GM23338 (cell line): ENCODE results near the gene HS1BP3. TPM values are rescaled to one million over a fixed set of nuclear protein-coding genes. Genes with fewer than 3 reads are reported as not detected.
A peak's percentile ranks its signal among the peaks of the same experiment; 100 is the strongest.

Experiments used
- ATAC-seq: fragments of 200-7000 bp; cut with Tn5 transposase; 3 replicates; pipeline ENCODE4 v1.9.1; 2020
- DNase-seq: peaks from one replicate; pipeline ENCODE4 v3.0.0-alpha.2; 2015; ENCODE audit warnings: low spot score
- H2AFZ ChIP-seq: fragments of 200-600 bp; sonication (generic); 2 replicates; pipeline ENCODE4 v1.8.0; 2016; ENCODE audit warnings: antibody characterized with exemption, mild to moderate bottlenecking, moderate library complexity
- H3F3A ChIP-seq: fragments of 200-600 bp; sonication (generic); replicated peaks from 2 replicates; pipeline ENCODE4 v1.8.0; 2017; ENCODE audit warnings: antibody characterized with exemption, mixed run types, low read depth
- H3K27ac ChIP-seq: fragments of 200-600 bp; sonication (generic); 2 replicates; pipeline ENCODE4 v1.6.1; 2016; ENCODE audit warnings: low read depth
- H3K27me3 ChIP-seq: fragments of 200-600 bp; sonication (generic); 2 replicates; pipeline ENCODE4 v1.8.0; 2016; ENCODE audit warnings: mild to moderate bottlenecking, mixed run types, moderate library complexity; ENCODE audit not compliant: insufficient read depth
- H3K36me3 ChIP-seq: fragments of 200-600 bp; sonication (generic); 2 replicates; pipeline ENCODE4 v1.8.0; 2016; ENCODE audit warnings: mild to moderate bottlenecking; ENCODE audit not compliant: insufficient read depth
- H3K4me1 ChIP-seq: fragments of 200-600 bp; sonication (generic); 2 replicates; pipeline ENCODE4 v1.8.0; 2016; ENCODE audit warnings: mild to moderate bottlenecking, moderate library complexity; ENCODE audit not compliant: insufficient read depth
- H3K4me2 ChIP-seq: fragments of 200-600 bp; sonication (generic); 2 replicates; pipeline ENCODE4 v1.7.1; 2017; ENCODE audit warnings: mixed run types
- H3K4me3 ChIP-seq: fragments of 200-600 bp; sonication (generic); 2 replicates; pipeline ENCODE4 v1.6.1; 2016; ENCODE audit warnings: mixed run types
- H3K79me2 ChIP-seq: fragments of 200-600 bp; sonication (generic); replicated peaks from 2 replicates; pipeline ENCODE4 v1.8.0; 2017; ENCODE audit warnings: mild to moderate bottlenecking; ENCODE audit not compliant: insufficient read depth
- H3K9me2 ChIP-seq: fragments of 200-600 bp; sonication (generic); 2 replicates; pipeline ENCODE4 v1.8.0; 2017; ENCODE audit not compliant: insufficient read depth
- H4K20me1 ChIP-seq: fragments of 200-600 bp; sonication (generic); replicated peaks from 2 replicates; pipeline ENCODE4 v1.8.0; 2017; ENCODE audit warnings: mild to moderate bottlenecking; ENCODE audit not compliant: insufficient read depth
- H3K27ac Mint-ChIP-seq: 2 replicates; pipeline ENCODE4 v1.8.0; 2020; ENCODE audit warnings: inconsistent platforms, mild to moderate bottlenecking, moderate library complexity, mixed read lengths
- H3K27me3 Mint-ChIP-seq: 3 replicates; pipeline ENCODE4 v1.8.0; 2022; ENCODE audit warnings: low read depth, mild to moderate bottlenecking, moderate library complexity, mixed read lengths, inconsistent platforms; ENCODE audit not compliant: insufficient read depth, poor library complexity
- H3K36me3 Mint-ChIP-seq: 3 replicates; pipeline ENCODE4 v1.8.0; 2021; ENCODE audit warnings: low read depth, mild to moderate bottlenecking, inconsistent platforms, moderate library complexity, mixed read lengths
- H3K4me1 Mint-ChIP-seq: 3 replicates; pipeline ENCODE4 v1.8.0; 2020; ENCODE audit warnings: mild to moderate bottlenecking, inconsistent platforms, mixed read lengths
- H3K4me3 Mint-ChIP-seq: 3 replicates; pipeline ENCODE4 v1.8.0; 2021; ENCODE audit warnings: moderate library complexity, mild to moderate bottlenecking, inconsistent platforms, mixed read lengths
- H3K9me3 Mint-ChIP-seq: 3 replicates; pipeline ENCODE4 v1.8.0; 2020; ENCODE audit warnings: moderate library complexity, mild to moderate bottlenecking, inconsistent platforms, mixed read lengths
- CREB1 ChIP-seq: fragments of 250-450 bp; sonication (Bioruptor Pico); IDR thresholded peaks from 2 replicates; pipeline ENCODE4 v1.5.0; 2020; ENCODE audit warnings: low read depth, mild to moderate bottlenecking, moderate library complexity
- CTCF ChIP-seq, 2 experiments: fragments of 200-600 bp in 1 of 2; sonication (generic) in 1 of 2; conservative IDR thresholded peaks; 2 replicates each; pipeline versions ENCODE4 v1.5.1 to v1.6.1; 2016 to 2017; ENCODE audit warnings: antibody characterized with exemption in 2 of 2, low read depth in 2 of 2, mild to moderate bottlenecking in 2 of 2, moderate library complexity in 1 of 2
- ETS1 ChIP-seq: IDR thresholded peaks from 2 replicates; pipeline ENCODE4 v1.6.1; 2016; ENCODE audit warnings: antibody characterized with exemption
- EZH2phosphoT487 ChIP-seq: fragments of 200-600 bp; sonication (generic); IDR thresholded peaks from one replicate; pipeline ENCODE4 v1.8.1; 2018; ENCODE audit warnings: antibody characterized with exemption; ENCODE audit not compliant: unreplicated experiment
- JUNB ChIP-seq: IDR thresholded peaks from one replicate; pipeline ENCODE4 v1.6.1; 2016; ENCODE audit warnings: antibody characterized with exemption; ENCODE audit not compliant: unreplicated experiment
- STAT1 ChIP-seq: IDR thresholded peaks from one replicate; pipeline ENCODE4 v1.6.1; 2016; ENCODE audit warnings: antibody characterized with exemption; ENCODE audit not compliant: unreplicated experiment
- ZNF114 ChIP-seq: fragments of 250-450 bp; sonication (Bioruptor Pico); IDR thresholded peaks from 2 replicates; pipeline ENCODE4 v1.5.0; 2020; ENCODE audit warnings: mild to moderate bottlenecking, moderate library complexity
- ZNF462 ChIP-seq: fragments of 250-450 bp; sonication (Bioruptor Pico); IDR thresholded peaks from 2 replicates; pipeline ENCODE4 v1.5.0; 2020; ENCODE audit warnings: mild to moderate bottlenecking, moderate library complexity
- polyA plus RNA-seq: library from polyadenylated mRNA; unstranded; fragments of >200 nt; fragmentation: Nextera tagmentation; extraction: Ambion mirVana; gene quantifications from 2 replicates; pipeline ENCODE4 v1.2.1, GENCODE V29; 2016
- total RNA-seq: library from RNA; depleted of rRNA; stranded (reverse); fragments of >200 nt; shearing (Covaris generic); gene quantifications from 2 replicates; pipeline ENCODE4 v1.2.3, GENCODE V29; 2014

HS1BP3 gene
- total and polyA plus RNA-seq, 2 experiments from 2014 or later: 7.2 to 15.0 TPM

- TF ChIP-seq STAT1: no peak
- TF ChIP-seq JUNB: no peak
- TF ChIP-seq CREB1 (CRISPR knock-in tag): no peak
- TF ChIP-seq ZNF462: no peak
- no peak for TF ChIP-seq EZH2phosphoT487
- no peak for TF ChIP-seq ETS1
These were observed 33.7 kb upstream of the HS1BP3 start (continued) for GRCh38 chr2:20684581-20685063.

- Histone ChIP-seq H2AFZ (no peak overlapping the region), H3K27ac (no peak overlapping the region), H3K79me2 (no peaks in the 10 kb centered on the region), H3K4me1 (no peaks in the 10 kb centered on the region), H3K27me3 (no peaks in the 10 kb centered on the region), H3K4me3 (no peak overlapping the region), H4K20me1 (no peaks in the 10 kb centered on the region; the same call in none of the 2 replicates), H3K9me2 (no peaks in the 10 kb centered on the region), H3K4me2 (no peak overlapping the region), H3F3A (no peaks in the 10 kb centered on the region), H3K36me3 (no peaks in the 10 kb centered on the region)
- DNase-seq (peak; percentile 64), ATAC-seq (peak; percentile 75)
- TF ChIP-seq CTCF (conservative IDR thresholded peaks at IDR 0.05; ENCODE audit: low read depth in 2 of 2) (peak; percentile 77 to 84), ZNF114 (CRISPR knock-in tag) (no peak)
- Mint-ChIP-seq H3K27me3 (no peaks in the 10 kb centered on the region), H3K36me3 (0 out of 3 replicates have a peak, but pooled peaks cover 2% of the 10 kb centered on the region), H3K4me1 (peaks cover 5% of the 10 kb centered on the region; the same call in 2 of the 3 replicates), H3K9me3 (no peaks in the 10 kb centered on the region), H3K4me3 (no peak overlapping the region), H3K27ac (no peak overlapping the region)
These were observed 31.4 kb upstream of the HS1BP3 start for GRCh38 chr2:20682167-20682920.
